ENCODE results near the gene TFCP2L1. TPM values are rescaled to one million over a fixed set of nuclear protein-coding genes. Genes with fewer than 3 reads are reported as not detected.

TFCP2L1 gene
- total and polyA plus RNA-seq, 4 donors, result 0.06 to 1.5 (median 0.36) TPM

GRCh38 chr2:121175326-121175725, 109.7 kb downstream of the TFCP2L1 start:
- WGBS, result 79% methylated on average over 10 of the region's 10 CpGs
- DNase-seq (ENCODE audit: low spot score), result no peak
- peaks cover 0 to 8% (median 2%) of the 10 kb centered on the region in 4 donors for H3K9me3 ChIP-seq (ENCODE audit: control insufficient read depth in 4 of 4, low read length in 3 of 4)
- H3K4me3 ChIP-seq (ENCODE audit: low read depth in 1 of 3, low read length in 3 of 3), result no peak overlapping the region
- no peaks in the 10 kb centered on the region for H3K4me1 ChIP-seq (ENCODE audit: control insufficient read depth in 4 of 4, insufficient read depth in 4 of 4, low read length in 3 of 4)
- no peak overlapping the region for H3K9ac ChIP-seq (ENCODE audit: low read depth in 1 of 2, low read length in 2 of 2)
- peaks cover 0 to 5% (median 0%) of the 10 kb centered on the region in 4 donors for H3K27me3 ChIP-seq (ENCODE audit: control insufficient read depth in 4 of 4, insufficient read depth in 4 of 4, low read length in 3 of 4)
- no peak overlapping the region for H3K27ac ChIP-seq (ENCODE audit: low read depth in 1 of 2, low read length in 2 of 2)
- TF ChIP-seq RXRA (IDR thresholded peaks at IDR 0.05) (no peak), REST (IDR thresholded peaks at IDR 0.05) (no peak), ATF3 (IDR thresholded peaks at IDR 0.05) (no peak)
- H3K36me3 ChIP-seq (ENCODE audit: control insufficient read depth in 4 of 4, insufficient read depth in 3 of 4, low read depth in 1 of 4, low read length in 3 of 4), result no peaks in the 10 kb centered on the region

- H3K27me3 ChIP-seq (ENCODE audit: control insufficient read depth in 4 of 4, insufficient read depth in 4 of 4, low read length in 3 of 4), result peaks cover 0 to 5% (median 0%) of the 10 kb centered on the region in 4 donors
- no peak overlapping the region for H3K27ac ChIP-seq (ENCODE audit: low read depth in 1 of 2, low read length in 2 of 2)
- H3K9me3 ChIP-seq (ENCODE audit: control insufficient read depth in 4 of 4, low read length in 3 of 4), result peaks cover 0 to 9% (median 3%) of the 10 kb centered on the region in 4 donors
- no peak overlapping the region for H3K9ac ChIP-seq (ENCODE audit: low read depth in 1 of 2, low read length in 2 of 2)
- no peak overlapping the region for H3K4me3 ChIP-seq (ENCODE audit: low read depth in 1 of 3, low read length in 3 of 3)
- 87% methylated on average over 10 of the region's 10 CpGs for WGBS
- H3K4me1 ChIP-seq (ENCODE audit: control insufficient read depth in 4 of 4, insufficient read depth in 4 of 4, low read length in 3 of 4), result no peaks in the 10 kb centered on the region
- no peak for TF ChIP-seq MAX (IDR thresholded peaks at IDR 0.05)
- TF ChIP-seq JUND (IDR thresholded peaks at IDR 0.05), result no peak
- no peak for TF ChIP-seq SP1 (IDR thresholded peaks at IDR 0.05)
- no peak for TF ChIP-seq HNF4G (IDR thresholded peaks at IDR 0.05)
- no peak for TF ChIP-seq NR2F2 (IDR thresholded peaks at IDR 0.05)
- TF ChIP-seq ZBTB33 (IDR thresholded peaks at IDR 0.05), result no peak
- no peak for TF ChIP-seq ATF3 (IDR thresholded peaks at IDR 0.05)
- no peak for TF ChIP-seq FOXA2 (IDR thresholded peaks at IDR 0.05)
- no peak for TF ChIP-seq CTCF (IDR thresholded peaks at IDR 0.05; ENCODE audit: low read depth, low read length, missing input control)
- no peak for TF ChIP-seq YY1 (IDR thresholded peaks at IDR 0.05)
- no peak for TF ChIP-seq GABPA (IDR thresholded peaks at IDR 0.05 in 1 of 2, conservative IDR thresholded peaks at IDR 0.05 in 1 of 2)
- TF ChIP-seq HNF4A (conservative IDR thresholded peaks at IDR 0.05), result no peak
- no peak for TF ChIP-seq RAD21 (IDR thresholded peaks at IDR 0.05)
- TF ChIP-seq TAF1 (conservative IDR thresholded peaks at IDR 0.05), result no peak
- TF ChIP-seq FOXA1 (IDR thresholded peaks at IDR 0.05), result no peak
- no peak for TF ChIP-seq REST (IDR thresholded peaks at IDR 0.05)
- TF ChIP-seq EGR1 (IDR thresholded peaks at IDR 0.05; ENCODE audit: low read depth in 2 of 2), result no peak
- H3K36me3 ChIP-seq (ENCODE audit: control insufficient read depth in 4 of 4, insufficient read depth in 3 of 4, low read depth in 1 of 4, low read length in 3 of 4), result no peaks in the 10 kb centered on the region
- no peak for DNase-seq (ENCODE audit: low spot score)
These were observed 111.2 kb downstream of the TFCP2L1 start for GRCh38 chr2:121173806-121174205.

Data from liver (tissue), 9 donors.